ENCODE measurements around the gene OTX2. TPM values are rescaled to one million over a fixed set of nuclear protein-coding genes. Genes with fewer than 3 reads are reported as not detected.

Gene OTX2
- total RNA-seq, 4 donors from 2014 or later, result not detected

- no peak overlapping the region for H3K4me3 ChIP-seq
- 71% methylated on average over 1 of the region's 1 CpG for WGBS
- TF ChIP-seq POLR2A (IDR thresholded peaks at IDR 0.05) (no peak), POLR2AphosphoS5 (IDR thresholded peaks at IDR 0.05) (no peak), EP300 (IDR thresholded peaks at IDR 0.05) (no peak)
- TF ChIP-seq, protein P1, sequence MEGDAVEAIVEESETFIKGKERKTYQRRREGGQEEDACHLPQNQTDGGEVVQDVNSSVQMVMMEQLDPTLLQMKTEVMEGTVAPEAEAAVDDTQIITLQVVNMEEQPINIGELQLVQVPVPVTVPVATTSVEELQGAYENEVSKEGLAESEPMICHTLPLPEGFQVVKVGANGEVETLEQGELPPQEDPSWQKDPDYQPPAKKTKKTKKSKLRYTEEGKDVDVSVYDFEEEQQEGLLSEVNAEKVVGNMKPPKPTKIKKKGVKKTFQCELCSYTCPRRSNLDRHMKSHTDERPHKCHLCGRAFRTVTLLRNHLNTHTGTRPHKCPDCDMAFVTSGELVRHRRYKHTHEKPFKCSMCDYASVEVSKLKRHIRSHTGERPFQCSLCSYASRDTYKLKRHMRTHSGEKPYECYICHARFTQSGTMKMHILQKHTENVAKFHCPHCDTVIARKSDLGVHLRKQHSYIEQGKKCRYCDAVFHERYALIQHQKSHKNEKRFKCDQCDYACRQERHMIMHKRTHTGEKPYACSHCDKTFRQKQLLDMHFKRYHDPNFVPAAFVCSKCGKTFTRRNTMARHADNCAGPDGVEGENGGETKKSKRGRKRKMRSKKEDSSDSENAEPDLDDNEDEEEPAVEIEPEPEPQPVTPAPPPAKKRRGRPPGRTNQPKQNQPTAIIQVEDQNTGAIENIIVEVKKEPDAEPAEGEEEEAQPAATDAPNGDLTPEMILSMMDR (IDR thresholded peaks at IDR 0.05), result no peak
- no peaks in the 10 kb centered on the region for H3K4me1 ChIP-seq
- peaks cover 11% of the 10 kb centered on the region for H3K27me3 ChIP-seq
- H3K36me3 ChIP-seq, result no peaks in the 10 kb centered on the region
- no peaks in the 10 kb centered on the region for H3K9me3 ChIP-seq
- DNase-seq (ENCODE audit: low spot score in 2 of 2), result no peak
- H3K27ac ChIP-seq, result no peak overlapping the region
Observed at GRCh38 chr14:56782711-56783110, 27.6 kb downstream of the OTX2 start.

DNA sequence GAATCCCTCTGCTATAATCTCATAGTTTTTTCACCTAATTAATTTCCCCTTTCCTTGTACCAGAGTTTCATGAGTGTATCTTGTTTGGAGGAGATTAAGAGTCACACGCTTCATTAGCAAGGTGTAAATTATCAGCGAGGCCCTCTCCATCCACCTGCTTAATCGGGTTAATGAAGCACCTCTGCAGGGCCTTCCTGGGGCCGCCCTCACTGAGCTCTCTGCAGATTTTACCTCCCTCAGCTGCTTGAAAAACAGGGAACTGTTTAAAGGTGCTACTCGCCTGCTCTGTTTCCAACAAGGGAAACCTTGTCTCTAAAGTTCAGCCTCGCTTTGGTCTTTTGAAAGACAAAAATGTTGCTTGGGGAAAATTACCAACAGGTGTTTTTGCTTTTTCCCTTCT is 35.8 kb downstream of the OTX2 start:
- no peak overlapping the region for H3K4me3 ChIP-seq
- H3K27ac ChIP-seq, result no peak overlapping the region
- no peaks in the 10 kb centered on the region for H3K4me1 ChIP-seq
- no peaks in the 10 kb centered on the region for H3K9me3 ChIP-seq
- 56% methylated on average over 6 of the region's 6 CpGs for WGBS
- no peak for DNase-seq (ENCODE audit: low spot score in 2 of 2)
- H3K27me3 ChIP-seq, result peaks cover under 1% of the 10 kb centered on the region
- no peaks in the 10 kb centered on the region for H3K36me3 ChIP-seq
- TF ChIP-seq POLR2AphosphoS5 (IDR thresholded peaks at IDR 0.05), result no peak
- TF ChIP-seq POLR2A (IDR thresholded peaks at IDR 0.05), result no peak
- TF ChIP-seq, protein P1 (IDR thresholded peaks at IDR 0.05), result no peak

DNA sequence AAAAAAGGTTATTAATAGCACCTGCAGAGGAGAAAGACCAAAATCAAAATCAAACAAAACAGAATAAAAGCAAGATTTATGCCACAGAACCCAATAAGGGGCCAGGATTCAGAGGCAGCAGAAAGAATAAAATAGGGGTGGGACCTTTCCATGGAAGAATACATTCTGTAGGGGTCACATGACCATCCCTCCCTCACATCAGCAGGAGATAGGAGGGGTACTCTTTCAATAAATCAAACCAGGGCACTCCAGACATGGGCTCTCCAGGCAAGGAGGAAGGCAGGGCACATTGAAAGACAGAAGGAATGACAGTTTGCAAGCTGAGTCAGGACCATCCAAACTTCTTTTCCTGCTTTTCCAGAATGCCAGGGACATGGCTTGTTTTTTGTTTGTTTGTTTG is 39.8 kb downstream of the OTX2 start:
- Histone ChIP-seq H3K4me1 (no peaks in the 10 kb centered on the region), H3K9me3 (no peaks in the 10 kb centered on the region), H3K27me3 (peaks cover 3% of the 10 kb centered on the region), H3K27ac (no peak overlapping the region), H3K4me3 (no peak overlapping the region), H3K36me3 (no peaks in the 10 kb centered on the region)
- DNase-seq (ENCODE audit: low spot score in 2 of 2), result no peak
- TF ChIP-seq EP300 (IDR thresholded peaks at IDR 0.05) (no peak), POLR2A (IDR thresholded peaks at IDR 0.05) (no peak), POLR2AphosphoS5 (IDR thresholded peaks at IDR 0.05) (no peak)
- TF ChIP-seq, protein P1 (IDR thresholded peaks at IDR 0.05), result no peak

- DNase-seq (ENCODE audit: low spot score in 2 of 2), result no peak
- H3K4me3 ChIP-seq, result no peak overlapping the region
- H3K27me3 ChIP-seq, result no peaks in the 10 kb centered on the region
- no peaks in the 10 kb centered on the region for H3K4me1 ChIP-seq
- no peaks in the 10 kb centered on the region for H3K9me3 ChIP-seq
- H3K27ac ChIP-seq, result no peak overlapping the region
- H3K36me3 ChIP-seq, result no peaks in the 10 kb centered on the region
- WGBS, result 49% methylated on average over 6 of the region's 6 CpGs
- TF ChIP-seq POLR2AphosphoS5 (IDR thresholded peaks at IDR 0.05) (no peak), EP300 (IDR thresholded peaks at IDR 0.05) (no peak)
- TF ChIP-seq, protein P1 (IDR thresholded peaks at IDR 0.05), result no peak
Observed at GRCh38 chr14:56760164-56760914, 49.9 kb downstream of the OTX2 start.

- Histone ChIP-seq H3K4me1 (no peaks in the 10 kb centered on the region), H3K36me3 (no peaks in the 10 kb centered on the region), H3K27me3 (no peaks in the 10 kb centered on the region), H3K9me3 (no peaks in the 10 kb centered on the region), H3K4me3 (no peak overlapping the region), H3K27ac (no peak overlapping the region)
- DNase-seq (ENCODE audit: low spot score in 2 of 2), result no peak
- 81% methylated on average over 2 of the region's 2 CpGs for WGBS
- TF ChIP-seq POLR2A (IDR thresholded peaks at IDR 0.05), result no peak
- TF ChIP-seq POLR2AphosphoS5 (IDR thresholded peaks at IDR 0.05), result no peak
- TF ChIP-seq, protein P1 (IDR thresholded peaks at IDR 0.05), result no peak
- TF ChIP-seq EP300 (IDR thresholded peaks at IDR 0.05), result no peak
Observed at GRCh38 chr14:56759633-56760032, 50.6 kb downstream of the OTX2 start.

All from suprapubic skin (tissue), 4 donors.